Esophagus muscularis mucosa (tissue), 4 donors: ENCODE results near the gene CRYBG2.

Experiments used
- CTCF ChIP-seq, 3 experiments: fragments of 200-600 bp in 2 of 3; fragments of 450-650 bp in 1 of 3; sonication (generic) in 2 of 3; IDR thresholded peaks; one replicate each; pipeline ENCODE4 v1.5.1; 2017 to 2019; ENCODE audit warnings: antibody characterized with exemption in 3 of 3, mild to moderate bottlenecking in 2 of 3, moderate library complexity in 1 of 3
- EP300 ChIP-seq: sonication (generic); formaldehyde crosslinking; IDR thresholded peaks from one replicate; pipeline ENCODE4 v1.6.1; 2017; ENCODE audit warnings: antibody characterized with exemption
- POLR2A ChIP-seq: fragments of 450-650 bp; IDR thresholded peaks from one replicate; pipeline ENCODE4 v1.6.1; 2017; ENCODE audit warnings: antibody characterized with exemption, moderate library complexity, mild to moderate bottlenecking, low read depth
- POLR2AphosphoS5 ChIP-seq, 2 donors: sonication (generic); formaldehyde crosslinking; IDR thresholded peaks; one replicate each; pipeline ENCODE4 v1.6.1; 2017; ENCODE audit warnings: antibody characterized with exemption in 2 of 2

- no peak for TF ChIP-seq CTCF (IDR thresholded peaks at IDR 0.05)
- no peak for TF ChIP-seq POLR2A
- TF ChIP-seq EP300: no peak
- no peak for TF ChIP-seq POLR2AphosphoS5 (IDR thresholded peaks at IDR 0.05)
Measured at GRCh38 chr1:26349877-26350244, 4.1 kb downstream of the CRYBG2 start.
